ENCODE results near the gene PPP1CA.

DNA sequence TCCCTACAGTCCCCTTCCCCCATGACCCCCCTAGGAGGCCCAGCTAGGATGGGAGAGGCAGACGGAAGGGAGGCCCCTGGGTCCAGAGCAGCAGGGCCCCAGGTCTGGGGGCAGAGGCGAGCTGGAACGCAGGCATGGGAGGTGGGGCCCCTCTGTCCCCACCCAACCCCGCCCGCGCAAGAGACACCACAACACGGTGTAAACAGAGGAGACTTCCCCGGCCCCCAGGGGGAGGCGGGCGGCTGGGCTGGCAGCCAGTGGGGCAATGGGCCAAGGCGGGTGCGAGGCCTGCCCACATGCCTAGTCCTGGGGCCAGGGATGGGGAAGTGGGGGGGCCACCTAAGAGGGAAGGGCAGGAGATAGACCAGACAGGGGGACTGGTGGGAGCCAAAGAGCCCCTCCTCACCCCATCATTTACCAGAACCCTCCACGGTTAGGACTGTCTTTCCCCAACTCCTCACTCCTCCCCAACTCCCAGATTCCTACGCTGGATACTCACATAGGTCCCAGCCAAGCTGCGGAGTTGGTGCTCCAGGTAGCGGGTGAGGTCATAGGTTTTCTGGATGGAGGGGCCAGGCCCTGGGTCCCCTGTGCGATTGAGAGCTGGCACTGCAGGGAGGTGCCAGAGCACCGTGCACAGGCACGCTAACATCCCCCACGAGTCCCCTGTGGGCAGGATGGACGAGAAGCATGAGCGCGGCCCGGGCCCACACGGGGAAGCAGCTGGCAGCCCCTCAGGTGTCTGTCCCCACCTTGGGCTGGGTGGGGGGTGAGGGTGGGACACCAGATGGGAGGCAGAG is 34.5 kb downstream of the PPP1CA start:
- no peak for TF ChIP-seq POLR2A (IDR thresholded peaks at IDR 0.05)
- no peak for TF ChIP-seq CTCF (IDR thresholded peaks at IDR 0.05)

Measured in lower leg skin (tissue), 3 donors.